ENCODE measurements around the gene RELN.

GRCh38 chr7:103914147-103914899, 75.1 kb downstream of the RELN start:
- peak; percentile 20; the same call in 1 of the 2 replicates for TF ChIP-seq CTCF (conservative IDR thresholded peaks at IDR 0.05; ENCODE audit: low read depth, low read length)
- no peak for TF ChIP-seq EZH2 (IDR thresholded peaks at IDR 0.05; ENCODE audit: low read length, unreplicated experiment)
- no peak for TF ChIP-seq EZH2phosphoT487 (IDR thresholded peaks at IDR 0.05; ENCODE audit: borderline replicate concordance, low read length)
